ENCODE data around the gene LCAT.

DNA sequence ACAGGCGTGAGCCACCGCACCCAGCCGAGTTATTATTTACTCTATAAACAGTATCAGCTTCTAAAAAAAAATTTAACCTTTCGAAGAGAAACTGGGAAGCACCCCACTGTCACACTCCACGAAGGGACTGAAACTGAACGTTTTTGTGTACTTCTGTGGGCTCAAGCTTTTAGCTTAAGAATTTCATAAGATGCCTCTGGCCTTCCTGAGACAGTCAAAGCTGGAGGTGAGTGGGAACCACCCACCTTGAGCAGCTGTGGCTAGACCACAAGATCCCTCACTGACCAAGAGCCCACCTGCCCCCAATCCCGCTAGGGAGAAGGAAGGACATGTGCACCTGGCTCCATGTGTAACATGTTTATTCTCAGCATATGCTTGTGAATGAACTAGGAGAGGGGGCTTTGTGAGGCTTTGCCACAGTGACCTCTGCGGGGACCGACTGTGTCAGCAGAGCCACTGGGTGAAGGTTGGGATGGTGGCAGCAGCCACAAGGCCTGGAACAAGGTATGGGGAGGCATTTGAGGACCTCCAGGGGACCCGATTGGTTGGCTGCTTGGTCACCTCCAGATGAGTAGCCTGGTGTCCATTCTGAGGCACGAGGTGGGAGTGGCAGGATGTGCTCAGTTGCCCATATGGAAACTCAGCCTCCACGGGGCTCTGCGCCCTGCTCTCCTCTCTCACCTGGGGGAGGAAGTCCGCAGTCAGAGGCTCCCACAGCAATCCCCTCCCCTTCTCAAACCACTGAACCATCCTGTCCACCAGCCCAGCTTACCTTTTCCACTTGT, 31.6 kb upstream of the LCAT start:
- no peak for TF ChIP-seq POLR2A (IDR thresholded peaks at IDR 0.05)
- TF ChIP-seq POLR2AphosphoS5 (IDR thresholded peaks at IDR 0.05) = no peak
